Measurements from ENCODE around the gene SLC35F3. TPM values are rescaled to one million over a fixed set of nuclear protein-coding genes. Genes with fewer than 3 reads are reported as not detected.

The SLC35F3 gene
- polyA plus RNA-seq, 1 donor (not counting 4 experiments of a cell fraction or from before 2014, with no cell fraction given), result 13.8 TPM

DNA sequence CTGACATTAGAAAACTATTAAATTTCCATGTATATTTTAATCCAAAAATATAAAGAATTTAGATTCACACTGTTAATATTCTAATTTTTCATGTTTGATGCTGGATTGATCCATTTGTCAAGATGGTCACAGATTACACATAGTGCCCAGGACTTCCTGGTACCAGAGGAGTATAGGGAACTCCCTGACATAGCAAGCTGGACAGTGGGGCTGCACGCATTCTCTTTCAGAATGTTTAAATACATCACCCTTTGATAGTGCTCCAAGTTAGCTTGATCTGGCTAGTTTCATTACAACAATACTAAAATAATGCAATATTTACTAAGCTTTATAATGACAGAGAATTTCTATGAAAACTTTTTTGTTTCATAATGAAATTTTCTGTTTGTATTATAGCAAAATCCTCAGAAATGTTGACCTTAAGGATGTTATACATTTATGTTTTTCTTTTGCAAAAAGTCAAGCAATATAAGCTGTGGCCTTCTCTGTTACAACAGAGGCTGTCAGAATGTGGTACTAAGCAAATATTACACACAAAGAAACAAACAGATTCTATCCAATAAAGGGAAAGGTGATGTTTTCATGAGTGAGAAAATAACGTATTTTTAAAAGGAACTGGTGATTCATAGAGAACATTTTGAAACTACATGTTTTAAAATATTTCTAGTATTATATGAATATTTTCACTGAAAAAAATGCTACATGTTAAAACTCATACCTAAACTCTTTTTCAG is 84.7 kb downstream of the SLC35F3 start:
- H3K79me2 ChIP-seq (ENCODE audit: control insufficient read depth, insufficient read depth, low read length), result peaks cover 5% of the 10 kb centered on the region
- DNase-seq (ENCODE audit: low read depth, low spot score), result no peak

DNA sequence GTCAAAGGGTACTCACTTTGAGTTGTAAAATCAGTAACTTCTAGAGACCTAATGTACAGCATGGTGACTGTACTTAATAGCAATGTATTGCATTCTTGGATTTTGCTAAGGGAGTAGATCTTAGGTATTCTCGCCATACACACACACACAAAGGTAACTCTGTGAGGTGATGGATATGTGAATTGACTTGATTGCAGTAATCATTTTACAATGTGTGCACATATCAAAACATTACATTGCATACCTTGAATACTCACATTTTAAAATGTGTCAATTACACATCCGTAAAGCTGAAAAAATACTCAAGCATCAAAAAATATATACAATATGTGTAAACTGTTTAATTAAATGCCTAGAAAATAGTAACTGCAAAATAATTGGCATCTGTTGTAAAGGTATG is 86.0 kb downstream of the SLC35F3 start:
- no peak overlapping the region for H3K4me3 ChIP-seq (ENCODE audit: control insufficient read depth in 2 of 3, extremely low read depth in 1 of 3, insufficient read depth in 2 of 3, low read depth in 1 of 3, low read length in 3 of 3)
- no peak for FAIRE-seq

More for the DNA sequence above, 84.7 kb downstream of the SLC35F3 start:
- no peak overlapping the region for H3K4me2 ChIP-seq (ENCODE audit: control insufficient read depth, extremely low read depth, insufficient read depth, low read depth, low read length)
- TF ChIP-seq, protein P1, sequence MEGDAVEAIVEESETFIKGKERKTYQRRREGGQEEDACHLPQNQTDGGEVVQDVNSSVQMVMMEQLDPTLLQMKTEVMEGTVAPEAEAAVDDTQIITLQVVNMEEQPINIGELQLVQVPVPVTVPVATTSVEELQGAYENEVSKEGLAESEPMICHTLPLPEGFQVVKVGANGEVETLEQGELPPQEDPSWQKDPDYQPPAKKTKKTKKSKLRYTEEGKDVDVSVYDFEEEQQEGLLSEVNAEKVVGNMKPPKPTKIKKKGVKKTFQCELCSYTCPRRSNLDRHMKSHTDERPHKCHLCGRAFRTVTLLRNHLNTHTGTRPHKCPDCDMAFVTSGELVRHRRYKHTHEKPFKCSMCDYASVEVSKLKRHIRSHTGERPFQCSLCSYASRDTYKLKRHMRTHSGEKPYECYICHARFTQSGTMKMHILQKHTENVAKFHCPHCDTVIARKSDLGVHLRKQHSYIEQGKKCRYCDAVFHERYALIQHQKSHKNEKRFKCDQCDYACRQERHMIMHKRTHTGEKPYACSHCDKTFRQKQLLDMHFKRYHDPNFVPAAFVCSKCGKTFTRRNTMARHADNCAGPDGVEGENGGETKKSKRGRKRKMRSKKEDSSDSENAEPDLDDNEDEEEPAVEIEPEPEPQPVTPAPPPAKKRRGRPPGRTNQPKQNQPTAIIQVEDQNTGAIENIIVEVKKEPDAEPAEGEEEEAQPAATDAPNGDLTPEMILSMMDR (optimal IDR thresholded peaks at IDR 0.05 in 1 of 3, IDR thresholded peaks at IDR 0.05 in 1 of 3, conservative IDR thresholded peaks at IDR 0.05 in 1 of 3; ENCODE audit: extremely low read depth in 1 of 3, insufficient read depth in 2 of 3, low read length in 3 of 3), result no peak
- TF ChIP-seq EZH2 (IDR thresholded peaks at IDR 0.05; ENCODE audit: low read length), result no peak
- H2AFZ ChIP-seq (ENCODE audit: control insufficient read depth, low read length), result no peak overlapping the region
- H4K20me1 ChIP-seq (ENCODE audit: control insufficient read depth, extremely low read depth, insufficient read depth, low read length), result no peaks in the 10 kb centered on the region
- no peak for FAIRE-seq
- H3K4me1 ChIP-seq (ENCODE audit: control insufficient read depth, extremely low read depth, insufficient read depth, low read length), result peaks cover 11% of the 10 kb centered on the region
- H3K9me1 ChIP-seq (ENCODE audit: control insufficient read depth, extremely low read depth, insufficient read depth, low read length), result no peaks in the 10 kb centered on the region
- no peaks in the 10 kb centered on the region for H3K9me3 ChIP-seq (ENCODE audit: control insufficient read depth, low read depth, low read length)
- no peak overlapping the region for H3K4me3 ChIP-seq (ENCODE audit: control insufficient read depth in 2 of 3, extremely low read depth in 1 of 3, insufficient read depth in 2 of 3, low read depth in 1 of 3, low read length in 3 of 3)
- dilution Hi-C loops (cut with MboI; ENCODE audit: extremely low pct_ligation_motif_present, low sequenced_read_pairs), result no loop called here
- no peaks in the 10 kb centered on the region for H3K27me3 ChIP-seq (ENCODE audit: control insufficient read depth, extremely low read depth, insufficient read depth, low read length)
- H3K27ac ChIP-seq (ENCODE audit: control insufficient read depth, insufficient read depth, low read length), result no peak overlapping the region
- no peaks in the 10 kb centered on the region for H3K36me3 ChIP-seq (ENCODE audit: control insufficient read depth in 2 of 2, extremely low read depth in 1 of 2, insufficient read depth in 2 of 2, low read length in 2 of 2)
- no peak overlapping the region for H3K9ac ChIP-seq (ENCODE audit: control insufficient read depth, extremely low read depth, insufficient read depth, low read length)

More for the DNA sequence above, 86.0 kb downstream of the SLC35F3 start:
- no peaks in the 10 kb centered on the region for H4K20me1 ChIP-seq (ENCODE audit: control insufficient read depth, extremely low read depth, insufficient read depth, low read length)
- H3K79me2 ChIP-seq (ENCODE audit: control insufficient read depth, insufficient read depth, low read length), result peaks cover 6% of the 10 kb centered on the region
- H3K4me1 ChIP-seq (ENCODE audit: control insufficient read depth, extremely low read depth, insufficient read depth, low read length), result peaks cover 16% of the 10 kb centered on the region
- no peaks in the 10 kb centered on the region for H3K27me3 ChIP-seq (ENCODE audit: control insufficient read depth, extremely low read depth, insufficient read depth, low read length)
- H2AFZ ChIP-seq (ENCODE audit: control insufficient read depth, low read length), result no peak overlapping the region
- H3K4me2 ChIP-seq (ENCODE audit: control insufficient read depth, extremely low read depth, insufficient read depth, low read depth, low read length), result no peak overlapping the region
- TF ChIP-seq, protein P1 (optimal IDR thresholded peaks at IDR 0.05 in 1 of 3, IDR thresholded peaks at IDR 0.05 in 1 of 3, conservative IDR thresholded peaks at IDR 0.05 in 1 of 3; ENCODE audit: extremely low read depth in 1 of 3, insufficient read depth in 2 of 3, low read length in 3 of 3), result no peak
- TF ChIP-seq EZH2 (IDR thresholded peaks at IDR 0.05; ENCODE audit: low read length), result no peak
- H3K9me3 ChIP-seq (ENCODE audit: control insufficient read depth, low read depth, low read length), result no peaks in the 10 kb centered on the region
- dilution Hi-C loops (cut with MboI; ENCODE audit: extremely low pct_ligation_motif_present, low sequenced_read_pairs), result no loop called here
- H3K9ac ChIP-seq (ENCODE audit: control insufficient read depth, extremely low read depth, insufficient read depth, low read length), result no peak overlapping the region
- DNase-seq (ENCODE audit: low read depth, low spot score), result no peak
- H3K9me1 ChIP-seq (ENCODE audit: control insufficient read depth, extremely low read depth, insufficient read depth, low read length), result no peaks in the 10 kb centered on the region
- no peaks in the 10 kb centered on the region for H3K36me3 ChIP-seq (ENCODE audit: control insufficient read depth in 2 of 2, extremely low read depth in 1 of 2, insufficient read depth in 2 of 2, low read length in 2 of 2)
- no peak overlapping the region for H3K27ac ChIP-seq (ENCODE audit: control insufficient read depth, insufficient read depth, low read length)
